Activated naive CD8-positive, alpha-beta T cell treated with anti-CD3 and anti-CD28 coated beads, Interleukin-2, amount 50 U/mL, for 16 hours (primary cell): Measurements from ENCODE around the gene ZNF148.

Experiments
- DNase-seq: peaks from one replicate; pipeline ENCODE4 v3.0.0-alpha.2; 2020; ENCODE audit warnings: low read depth, low spot score

ZNF148 gene

GRCh38 chr3:125280668-125281361 lies 94.3 kb downstream of the ZNF148 start:
- no peak for DNase-seq

GRCh38 chr3:125278155-125278554 lies 97.0 kb downstream of the ZNF148 start:
- DNase-seq: no peak

DNA sequence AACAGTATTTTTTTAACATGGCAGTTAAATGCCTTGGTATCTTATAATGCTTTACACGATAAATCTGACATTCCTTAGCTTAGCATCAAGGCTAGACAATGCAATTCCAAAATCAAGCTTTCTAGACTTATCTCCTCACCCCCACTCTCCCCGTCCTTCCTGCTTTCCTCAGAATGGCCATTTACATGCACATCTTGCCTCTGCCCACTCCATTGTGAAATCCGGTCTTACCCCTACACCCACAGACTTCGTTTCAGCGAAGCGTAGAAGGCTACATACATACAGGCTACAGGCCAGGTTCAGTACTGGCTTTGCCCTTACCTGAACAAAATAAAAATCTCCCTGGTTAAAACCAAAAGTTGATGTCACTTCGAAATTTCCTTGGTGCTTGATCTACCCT lies 104.0 kb downstream of the ZNF148 start:
- DNase-seq: no peak

- DNase-seq: no peak
Measured at GRCh38 chr3:125267460-125267859, 107.7 kb downstream of the ZNF148 start.

DNA sequence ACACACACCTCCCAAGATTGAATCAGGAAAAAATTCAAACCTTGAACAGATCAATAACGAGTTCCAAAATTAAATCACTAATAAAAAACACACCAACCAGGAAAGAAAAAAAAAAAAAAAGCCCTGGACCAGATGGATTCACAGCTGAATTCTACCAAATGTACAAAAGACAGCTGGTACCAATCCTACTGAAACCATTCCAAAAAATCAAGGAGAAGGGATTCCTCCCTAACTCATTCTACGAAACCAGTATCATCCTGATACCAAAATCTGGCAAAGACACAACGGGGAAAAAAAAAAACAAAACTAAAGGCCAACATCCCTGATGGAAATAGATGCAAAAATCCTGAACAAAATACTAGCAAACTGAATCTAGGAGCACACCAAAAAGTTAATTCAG lies 108.2 kb downstream of the ZNF148 start:
- no peak for DNase-seq

DNA sequence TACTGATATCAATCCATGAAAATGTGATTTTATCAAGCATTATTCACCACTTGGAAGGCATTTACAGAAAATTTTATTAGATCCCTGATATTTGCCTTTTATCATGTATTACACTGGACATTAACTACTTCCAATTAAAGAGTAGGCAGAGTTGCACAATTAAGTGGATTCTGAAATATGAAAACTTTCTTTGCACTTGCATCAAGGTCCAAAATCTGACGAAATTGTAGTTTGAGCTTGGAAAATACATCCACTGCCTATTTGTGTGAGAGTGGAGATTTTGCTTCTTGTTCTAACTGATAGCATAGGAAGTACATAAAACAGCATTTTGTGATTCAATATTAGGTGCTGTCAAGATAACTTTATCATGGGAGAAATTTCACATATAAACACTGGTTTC lies 113.0 kb downstream of the ZNF148 start:
- DNase-seq: no peak

- DNase-seq: no peak
Measured at GRCh38 chr3:125261031-125261430, 114.1 kb downstream of the ZNF148 start.

DNA sequence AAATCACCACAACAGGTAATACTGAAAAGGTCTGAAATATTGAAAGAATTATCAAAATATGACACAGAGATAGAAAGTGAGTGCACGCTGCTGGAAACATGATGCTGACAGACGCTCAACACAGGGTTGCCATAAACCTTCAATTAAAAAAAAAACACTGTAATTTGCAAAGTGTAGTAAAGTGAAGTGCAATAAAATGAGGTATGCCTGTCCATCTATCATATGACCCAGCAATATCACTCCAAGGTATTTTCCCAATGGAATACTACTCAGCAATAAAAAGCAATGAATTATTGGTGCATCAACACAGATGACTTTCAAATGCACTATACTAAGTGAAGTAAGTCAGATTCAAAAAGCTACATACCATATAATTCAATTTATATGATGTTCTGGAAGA lies 115.0 kb downstream of the ZNF148 start:
- DNase-seq: no peak

GRCh38 chr3:125257536-125257935 lies 117.6 kb downstream of the ZNF148 start:
- DNase-seq: no peak

DNA sequence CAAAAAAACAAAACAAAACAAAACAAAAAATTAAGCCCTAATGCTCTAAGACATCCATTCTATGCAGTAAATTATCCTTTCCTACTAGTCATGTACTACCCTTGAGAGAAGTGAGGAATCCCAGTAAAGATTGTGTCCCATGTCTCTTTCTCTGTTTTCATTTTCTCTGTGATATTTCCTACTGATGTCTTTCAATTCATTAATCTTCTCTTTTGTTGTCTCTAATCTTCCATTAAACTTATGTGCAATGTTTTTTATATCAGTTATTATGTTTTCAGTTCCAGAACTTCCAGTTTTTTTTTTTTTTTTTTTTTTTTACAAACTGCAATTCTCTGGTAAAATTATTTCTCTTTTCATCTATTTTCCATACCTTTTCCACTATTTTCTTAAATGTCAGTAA lies 118.5 kb downstream of the ZNF148 start:
- no peak for DNase-seq

- DNase-seq: no peak
Measured at GRCh38 chr3:125250973-125251372, 124.2 kb downstream of the ZNF148 start.

DNA sequence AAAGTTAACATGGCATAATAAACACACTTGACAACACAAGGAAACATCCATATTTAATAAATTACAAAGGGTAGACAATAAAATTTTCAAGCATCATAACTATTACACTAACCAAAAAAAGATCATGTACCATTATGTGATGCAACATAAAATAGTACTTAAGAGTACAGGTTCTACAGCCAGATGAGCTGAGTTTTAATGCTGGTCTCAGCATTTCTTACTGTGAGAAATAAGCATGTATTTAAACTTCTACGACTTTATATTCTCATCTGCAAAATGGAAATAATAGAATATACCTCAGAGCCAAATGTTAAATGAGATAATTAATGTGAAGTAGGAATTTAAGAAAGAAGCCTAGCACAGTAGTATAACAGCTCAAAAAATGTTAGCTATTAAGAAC lies 128.9 kb downstream of the ZNF148 start:
- no peak for DNase-seq

DNA sequence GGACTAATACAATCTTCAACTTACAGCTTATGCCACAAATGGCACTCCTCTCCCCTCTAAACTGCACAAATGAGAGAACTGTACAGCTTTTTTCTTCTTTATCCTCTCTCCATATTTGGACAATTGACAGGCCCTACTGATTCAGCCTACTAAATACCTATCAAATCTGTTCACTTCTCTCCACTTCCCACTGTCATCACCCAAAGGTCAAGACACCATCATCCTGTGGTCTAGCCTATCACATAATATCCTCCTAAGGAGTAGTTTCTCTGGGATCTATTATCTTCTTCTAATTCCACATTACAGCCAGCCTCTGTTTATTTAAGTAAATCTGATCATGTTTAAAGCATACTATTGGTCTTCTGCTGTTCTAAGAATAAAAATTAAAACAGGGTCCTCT lies 129.6 kb downstream of the ZNF148 start:
- DNase-seq: no peak

DNA sequence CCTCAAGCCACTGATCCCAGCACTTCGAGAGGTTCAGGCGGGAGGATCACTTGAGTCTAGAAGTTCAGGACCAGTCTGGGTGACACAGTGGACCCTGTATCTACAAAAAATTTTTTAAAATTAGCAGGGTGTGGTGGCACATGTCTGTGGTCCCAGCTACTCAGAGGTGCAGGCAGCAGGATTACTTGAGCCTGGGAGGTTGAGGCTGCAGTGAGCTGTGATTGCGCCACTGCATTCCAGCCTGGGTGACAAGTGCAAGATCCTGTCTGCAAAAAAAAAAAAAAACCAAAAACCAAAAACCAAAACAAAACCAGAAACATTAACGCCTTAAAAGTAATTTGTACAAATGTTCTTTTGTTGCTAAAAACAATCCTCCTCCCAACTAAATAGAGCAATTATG lies 134.6 kb downstream of the ZNF148 start:
- no peak for DNase-seq

GRCh38 chr3:125239266-125239665 lies 135.9 kb downstream of the ZNF148 start:
- DNase-seq: no peak

- DNase-seq: no peak
Measured at GRCh38 chr3:125238759-125239158, 136.4 kb downstream of the ZNF148 start.

DNA sequence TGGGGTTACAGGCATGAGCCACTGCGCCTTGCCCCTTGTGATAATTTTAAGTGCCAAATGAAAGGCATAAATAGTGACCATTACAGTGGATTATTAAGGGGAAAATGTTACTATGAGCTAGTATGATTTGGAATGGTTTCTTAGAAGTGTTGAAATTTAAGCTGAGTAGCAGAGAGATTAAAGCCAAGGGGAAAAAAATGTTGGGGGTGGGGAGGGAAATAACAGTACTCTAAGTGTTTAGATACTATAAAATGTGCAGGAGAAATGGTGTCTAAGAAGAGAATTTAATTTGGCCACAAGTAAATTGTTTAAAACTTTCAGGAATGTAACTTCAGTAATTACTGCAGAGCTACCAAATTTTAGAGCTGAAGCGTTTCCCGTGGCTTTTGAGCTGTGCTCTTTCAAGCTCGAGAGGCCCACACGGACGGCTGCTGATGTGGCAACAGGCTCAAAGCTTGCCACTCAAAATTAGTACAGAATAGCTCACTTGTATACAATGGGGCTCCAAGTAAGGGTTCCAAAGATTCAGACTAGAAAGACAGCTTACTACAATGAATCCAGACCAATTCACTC lies 138.7 kb downstream of the ZNF148 start:
- no peak for DNase-seq

GRCh38 chr3:125234831-125235230 lies 140.3 kb downstream of the ZNF148 start:
- DNase-seq: no peak

DNA sequence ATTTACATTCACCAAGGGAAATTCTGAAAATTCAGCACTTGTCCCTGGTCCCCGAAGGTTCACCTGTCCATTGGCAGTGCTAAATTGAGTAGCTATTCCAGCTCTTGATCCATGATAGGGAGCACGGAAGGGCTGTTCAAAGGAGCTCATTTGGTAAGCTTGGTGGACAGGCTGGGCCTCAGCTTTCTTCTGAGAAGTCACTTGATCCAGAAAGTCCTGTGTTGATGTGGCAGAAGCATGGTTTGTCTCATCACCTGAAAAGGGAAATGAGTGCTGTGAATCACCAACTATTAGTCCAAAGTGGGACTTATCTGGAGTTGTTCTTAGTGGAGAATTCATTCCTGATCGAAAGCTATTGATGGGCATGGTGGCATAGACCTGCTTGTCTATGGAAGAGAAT lies 142.7 kb downstream of the ZNF148 start:
- DNase-seq: no peak

DNA sequence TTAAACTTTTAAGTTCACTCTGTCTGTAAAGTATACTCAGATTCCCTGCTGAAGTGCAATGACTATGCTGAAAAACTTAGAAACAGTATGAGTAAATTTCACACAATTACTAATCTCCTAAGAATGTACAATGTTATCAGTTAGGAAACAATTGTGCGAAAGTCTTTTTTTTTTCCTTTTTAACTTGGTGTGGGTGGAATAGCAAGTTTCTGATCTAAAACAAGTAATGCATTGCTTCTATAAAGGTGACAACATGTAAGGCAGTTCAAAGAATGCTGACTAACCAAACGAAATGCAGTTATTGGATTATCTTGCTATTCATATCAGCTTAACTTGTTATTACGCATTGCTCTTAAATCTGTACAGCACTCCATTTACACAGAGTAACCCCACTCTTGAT lies 143.2 kb downstream of the ZNF148 start:
- DNase-seq: no peak

DNA sequence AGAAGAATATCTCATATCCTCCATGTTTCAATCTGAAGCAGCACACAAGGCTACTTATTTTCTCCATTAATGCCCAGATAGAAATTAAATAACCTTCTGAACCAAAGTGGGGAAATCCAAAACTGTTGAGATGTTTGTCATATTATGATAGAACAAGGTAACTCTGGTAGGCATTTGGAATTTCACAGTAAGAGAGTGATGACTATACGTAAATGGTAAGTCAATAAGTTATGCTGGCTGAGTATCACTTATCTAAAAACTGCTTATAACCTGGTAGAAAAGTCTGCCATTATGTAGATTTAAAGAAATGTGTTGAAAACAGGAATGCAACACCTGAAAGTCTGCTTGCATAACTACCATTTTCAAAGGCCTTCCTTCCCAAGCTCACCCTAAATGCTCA lies 145.4 kb downstream of the ZNF148 start:
- no peak for DNase-seq

- no peak for DNase-seq
Measured at GRCh38 chr3:125229168-125229567, 146.0 kb downstream of the ZNF148 start.

GRCh38 chr3:125221831-125222230 lies 153.3 kb downstream of the ZNF148 start:
- no peak for DNase-seq
